ENCODE measurements around the gene GSTA3.

GRCh38 chr6:52937908-52938307, 28.4 kb upstream of the GSTA3 start:
- no peak for TF ChIP-seq EZH2 (IDR thresholded peaks at IDR 0.05; ENCODE audit: insufficient read depth, poor library complexity, severe bottlenecking)
- TF ChIP-seq EZH2phosphoT487 (IDR thresholded peaks at IDR 0.05; ENCODE audit: insufficient read depth, low read depth), result no peak
